Liver (tissue), 9 donors: ENCODE data around the gene CCDC110. TPM values are rescaled to one million over a fixed set of nuclear protein-coding genes. Genes with fewer than 3 reads are reported as not detected.

ENCODE experiments used
- DNase-seq: peaks from one replicate; pipeline ENCODE4 v3.0.0-alpha.2; 2017; ENCODE audit warnings: low spot score
- H3K27ac ChIP-seq, 2 donors: one replicate each; pipeline ENCODE4 v1.7.0; 2013; ENCODE audit warnings: inconsistent platforms in 2 of 2, low read length in 2 of 2, control low read depth in 1 of 2, low read depth in 1 of 2, mild to moderate bottlenecking in 1 of 2
- H3K27me3 ChIP-seq, 4 donors: one replicate each; pipeline versions ENCODE4 v1.6.1 to v1.7.0; 2013; ENCODE audit warnings: low read length in 3 of 4, inconsistent platforms in 1 of 4, mild to moderate bottlenecking in 1 of 4, moderate library complexity in 1 of 4; ENCODE audit not compliant: control insufficient read depth in 4 of 4, insufficient read depth in 4 of 4
- H3K36me3 ChIP-seq, 4 donors: one replicate each; pipeline versions ENCODE4 v1.6.1 to v1.7.0; 2013; ENCODE audit warnings: low read length in 3 of 4, mild to moderate bottlenecking in 3 of 4, low read depth in 1 of 4, moderate library complexity in 1 of 4; ENCODE audit not compliant: control insufficient read depth in 4 of 4, insufficient read depth in 3 of 4
- H3K4me1 ChIP-seq, 4 donors: one replicate each; pipeline versions ENCODE4 v1.6.1 to v1.7.0; 2013; ENCODE audit warnings: low read length in 3 of 4, mild to moderate bottlenecking in 3 of 4, moderate library complexity in 1 of 4; ENCODE audit not compliant: control insufficient read depth in 4 of 4, insufficient read depth in 4 of 4
- H3K4me3 ChIP-seq, 3 donors: one replicate each; pipeline versions ENCODE4 v1.6.1 to v1.7.0; 2013; ENCODE audit warnings: low read length in 3 of 3, control low read depth in 1 of 3, low read depth in 1 of 3, mild to moderate bottlenecking in 1 of 3
- H3K9ac ChIP-seq, 2 donors: one replicate each; pipeline ENCODE4 v1.7.0; 2013; ENCODE audit warnings: low read length in 2 of 2, mild to moderate bottlenecking in 2 of 2, moderate library complexity in 2 of 2, control low read depth in 1 of 2, low read depth in 1 of 2
- H3K9me3 ChIP-seq, 4 donors: one replicate each; pipeline versions ENCODE4 v1.6.1 to v1.7.0; 2013; ENCODE audit warnings: low read length in 3 of 4; ENCODE audit not compliant: control insufficient read depth in 4 of 4
- ATF3 ChIP-seq: IDR thresholded peaks from 2 replicates; pipeline ENCODE4 v1.6.1; 2016; ENCODE audit warnings: antibody characterized with exemption
- EGR1 ChIP-seq, 2 donors: IDR thresholded peaks; 2 replicates each; pipeline ENCODE4 v1.6.1; 2016 to 2018; ENCODE audit warnings: antibody characterized with exemption in 2 of 2, low read depth in 2 of 2
- FOXA1 ChIP-seq: IDR thresholded peaks from 2 replicates; pipeline ENCODE4 v1.6.1; 2016; ENCODE audit warnings: antibody characterized with exemption
- FOXA2 ChIP-seq: IDR thresholded peaks from 2 replicates; pipeline ENCODE4 v1.6.1; 2016; ENCODE audit warnings: antibody characterized with exemption
- GABPA ChIP-seq, 2 donors: IDR thresholded peaks in 1 of 2; conservative IDR thresholded peaks in 1 of 2; 2 replicates each; pipeline ENCODE4 v1.6.1; 2016; ENCODE audit warnings: antibody characterized with exemption in 2 of 2, mild to moderate bottlenecking in 1 of 2, moderate library complexity in 1 of 2
- HNF4A ChIP-seq, 2 donors: conservative IDR thresholded peaks; 2 replicates each; pipeline ENCODE4 v1.6.1; 2016; ENCODE audit warnings: antibody characterized with exemption in 2 of 2, mild to moderate bottlenecking in 2 of 2
- HNF4G ChIP-seq: IDR thresholded peaks from 2 replicates; pipeline ENCODE4 v1.6.1; 2016; ENCODE audit warnings: antibody characterized with exemption
- JUND ChIP-seq, 2 donors: IDR thresholded peaks; 2 replicates each; pipeline ENCODE4 v1.6.1; 2016; ENCODE audit warnings: antibody characterized with exemption in 2 of 2
- NR2F2 ChIP-seq: IDR thresholded peaks from 2 replicates; pipeline ENCODE4 v1.6.1; 2016; ENCODE audit warnings: antibody characterized with exemption
- RAD21 ChIP-seq, 2 donors: IDR thresholded peaks; 2 replicates each; pipeline ENCODE4 v1.6.1; 2016; ENCODE audit warnings: antibody characterized with exemption in 2 of 2, mild to moderate bottlenecking in 2 of 2
- RXRA ChIP-seq, 2 donors: IDR thresholded peaks; 2 replicates each; pipeline ENCODE4 v1.6.1; 2017 to 2018; ENCODE audit warnings: antibody characterized with exemption in 2 of 2, mild to moderate bottlenecking in 1 of 2
- SP1 ChIP-seq: IDR thresholded peaks from 2 replicates; pipeline ENCODE4 v1.6.1; 2018; ENCODE audit warnings: antibody characterized with exemption, mild to moderate bottlenecking
- TAF1 ChIP-seq: conservative IDR thresholded peaks from 2 replicates; pipeline ENCODE4 v1.6.1; 2016; ENCODE audit warnings: antibody characterized with exemption, mild to moderate bottlenecking
- YY1 ChIP-seq: IDR thresholded peaks from 2 replicates; pipeline ENCODE4 v1.6.1; 2016; ENCODE audit warnings: antibody characterized with exemption, mild to moderate bottlenecking
- ZBTB33 ChIP-seq: IDR thresholded peaks from 2 replicates; pipeline ENCODE4 v1.6.1; 2016; ENCODE audit warnings: antibody characterized with exemption
- WGBS: extraction: QIAGEN DNeasy Blood & Tissue Kit; methylation state at CpG from one replicate; pipeline ENCODE4 v1.1.7; 2013; 5-methylcytosine and 5-hydroxymethylcytosine counted together
- polyA plus RNA-seq, 2 donors: library from polyadenylated mRNA; stranded (reverse) in 1 of 2; unstranded in 1 of 2; fragments of 200-250 nt in 1 of 2; fragments of >200 nt in 1 of 2; fragmentation: Nextera tagmentation in 1 of 2; extraction: Ambion mirVana in 1 of 2; gene quantifications; one replicate each; pipeline versions ENCODE4 v1.2.1 to v1.2.3, GENCODE V29; 2013 to 2015
- total RNA-seq, 2 donors: library from RNA; depleted of rRNA; stranded (reverse); fragments of >200 nt; gene quantifications; one replicate each; pipeline ENCODE4 v1.2.3, GENCODE V29; 2014
- TF ChIP-seq, protein P1 (sequence below): IDR thresholded peaks from 2 replicates; pipeline ENCODE4 v1.6.1; 2016; ENCODE audit warnings: antibody characterized with exemption, mild to moderate bottlenecking
- TF ChIP-seq, protein P2 (sequence below): IDR thresholded peaks from 2 replicates; pipeline ENCODE4 v1.6.1; 2016; ENCODE audit warnings: antibody characterized with exemption
- TF ChIP-seq, protein P3 (sequence below): fragments of 150-350 bp; IDR thresholded peaks from 2 replicates; pipeline ENCODE4 v1.5.1; 2017; ENCODE audit warnings: improper control_type of control experiment, low read depth, low read length; ENCODE audit not compliant: missing input control
- donor health status: healthy.
- donor health status: healthy.
- donor health status: healthy.
- donor health status: healthy.
- donor health status: healthy.

Gene CCDC110
- total and polyA plus RNA-seq, 4 donors = 0.45 to 1.5 (median 0.60) TPM; not detected in 1

GRCh38 chr4:185467991-185468390 is 3.5 kb downstream of the CCDC110 start:
- WGBS = 81% methylated on average over 8 of the region's 8 CpGs
- no peaks in the 10 kb centered on the region for H3K36me3 ChIP-seq
- no peaks in the 10 kb centered on the region for H3K27me3 ChIP-seq
- H3K4me1 ChIP-seq = peaks cover 2 to 10% (median 7%) of the 10 kb centered on the region in 4 donors
- no peak overlapping the region for H3K27ac ChIP-seq
- H3K9ac ChIP-seq = no peak overlapping the region
- no peaks in the 10 kb centered on the region for H3K9me3 ChIP-seq
- TF ChIP-seq, protein P1, sequence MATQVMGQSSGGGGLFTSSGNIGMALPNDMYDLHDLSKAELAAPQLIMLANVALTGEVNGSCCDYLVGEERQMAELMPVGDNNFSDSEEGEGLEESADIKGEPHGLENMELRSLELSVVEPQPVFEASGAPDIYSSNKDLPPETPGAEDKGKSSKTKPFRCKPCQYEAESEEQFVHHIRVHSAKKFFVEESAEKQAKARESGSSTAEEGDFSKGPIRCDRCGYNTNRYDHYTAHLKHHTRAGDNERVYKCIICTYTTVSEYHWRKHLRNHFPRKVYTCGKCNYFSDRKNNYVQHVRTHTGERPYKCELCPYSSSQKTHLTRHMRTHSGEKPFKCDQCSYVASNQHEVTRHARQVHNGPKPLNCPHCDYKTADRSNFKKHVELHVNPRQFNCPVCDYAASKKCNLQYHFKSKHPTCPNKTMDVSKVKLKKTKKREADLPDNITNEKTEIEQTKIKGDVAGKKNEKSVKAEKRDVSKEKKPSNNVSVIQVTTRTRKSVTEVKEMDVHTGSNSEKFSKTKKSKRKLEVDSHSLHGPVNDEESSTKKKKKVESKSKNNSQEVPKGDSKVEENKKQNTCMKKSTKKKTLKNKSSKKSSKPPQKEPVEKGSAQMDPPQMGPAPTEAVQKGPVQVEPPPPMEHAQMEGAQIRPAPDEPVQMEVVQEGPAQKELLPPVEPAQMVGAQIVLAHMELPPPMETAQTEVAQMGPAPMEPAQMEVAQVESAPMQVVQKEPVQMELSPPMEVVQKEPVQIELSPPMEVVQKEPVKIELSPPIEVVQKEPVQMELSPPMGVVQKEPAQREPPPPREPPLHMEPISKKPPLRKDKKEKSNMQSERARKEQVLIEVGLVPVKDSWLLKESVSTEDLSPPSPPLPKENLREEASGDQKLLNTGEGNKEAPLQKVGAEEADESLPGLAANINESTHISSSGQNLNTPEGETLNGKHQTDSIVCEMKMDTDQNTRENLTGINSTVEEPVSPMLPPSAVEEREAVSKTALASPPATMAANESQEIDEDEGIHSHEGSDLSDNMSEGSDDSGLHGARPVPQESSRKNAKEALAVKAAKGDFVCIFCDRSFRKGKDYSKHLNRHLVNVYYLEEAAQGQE = no peak
- TF ChIP-seq FOXA2 (no peak), SP1 (no peak), JUND (IDR thresholded peaks at IDR 0.05) (no peak), RXRA (IDR thresholded peaks at IDR 0.05) (no peak), FOXA1 (no peak), GABPA (IDR thresholded peaks at IDR 0.05 in 1 of 2, conservative IDR thresholded peaks at IDR 0.05 in 1 of 2) (no peak), YY1 (no peak), RAD21 (IDR thresholded peaks at IDR 0.05) (no peak), NR2F2 (no peak), EGR1 (IDR thresholded peaks at IDR 0.05; ENCODE audit: low read depth in 2 of 2) (no peak), HNF4A (conservative IDR thresholded peaks at IDR 0.05) (no peak), HNF4G (no peak), ZBTB33 (no peak), ATF3 (no peak), TAF1 (no peak)
- TF ChIP-seq, protein P2, sequence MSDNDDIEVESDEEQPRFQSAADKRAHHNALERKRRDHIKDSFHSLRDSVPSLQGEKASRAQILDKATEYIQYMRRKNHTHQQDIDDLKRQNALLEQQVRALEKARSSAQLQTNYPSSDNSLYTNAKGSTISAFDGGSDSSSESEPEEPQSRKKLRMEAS = no peak
- TF ChIP-seq, protein P3, sequence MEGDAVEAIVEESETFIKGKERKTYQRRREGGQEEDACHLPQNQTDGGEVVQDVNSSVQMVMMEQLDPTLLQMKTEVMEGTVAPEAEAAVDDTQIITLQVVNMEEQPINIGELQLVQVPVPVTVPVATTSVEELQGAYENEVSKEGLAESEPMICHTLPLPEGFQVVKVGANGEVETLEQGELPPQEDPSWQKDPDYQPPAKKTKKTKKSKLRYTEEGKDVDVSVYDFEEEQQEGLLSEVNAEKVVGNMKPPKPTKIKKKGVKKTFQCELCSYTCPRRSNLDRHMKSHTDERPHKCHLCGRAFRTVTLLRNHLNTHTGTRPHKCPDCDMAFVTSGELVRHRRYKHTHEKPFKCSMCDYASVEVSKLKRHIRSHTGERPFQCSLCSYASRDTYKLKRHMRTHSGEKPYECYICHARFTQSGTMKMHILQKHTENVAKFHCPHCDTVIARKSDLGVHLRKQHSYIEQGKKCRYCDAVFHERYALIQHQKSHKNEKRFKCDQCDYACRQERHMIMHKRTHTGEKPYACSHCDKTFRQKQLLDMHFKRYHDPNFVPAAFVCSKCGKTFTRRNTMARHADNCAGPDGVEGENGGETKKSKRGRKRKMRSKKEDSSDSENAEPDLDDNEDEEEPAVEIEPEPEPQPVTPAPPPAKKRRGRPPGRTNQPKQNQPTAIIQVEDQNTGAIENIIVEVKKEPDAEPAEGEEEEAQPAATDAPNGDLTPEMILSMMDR = no peak
- no peak for DNase-seq
- H3K4me3 ChIP-seq = no peak overlapping the region
